ENCODE data around the gene P2RY14.

Gene P2RY14

GRCh38 chr3:151216641-151217607 lies 61.4 kb downstream of the P2RY14 start:
- peak; percentile 56 for DNase-seq (ENCODE audit: low read depth, low spot score)

GRCh38 chr3:151214459-151214858 lies 63.9 kb downstream of the P2RY14 start:
- DNase-seq (ENCODE audit: low read depth, low spot score): no peak

DNA sequence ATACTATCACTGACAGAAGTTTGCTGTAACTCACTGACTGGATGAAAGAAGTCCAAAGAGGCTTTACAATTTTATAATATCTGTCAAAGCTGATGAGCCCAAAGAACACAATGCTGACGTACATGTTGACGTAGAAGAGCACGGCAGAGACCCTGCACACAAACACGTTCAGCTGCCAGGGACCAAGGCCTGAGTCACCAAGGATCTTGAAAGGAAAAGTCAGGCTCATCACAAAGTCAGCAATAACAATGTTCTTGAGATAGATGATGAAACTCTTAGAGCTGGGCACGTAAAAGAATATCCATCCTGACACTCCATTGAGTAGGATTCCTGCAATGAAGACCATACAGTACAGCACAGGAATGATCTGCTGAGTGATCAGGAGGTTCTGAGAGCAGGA lies 64.5 kb downstream of the P2RY14 start:
- DNase-seq (ENCODE audit: low read depth, low spot score): peak; percentile 41

- DNase-seq (ENCODE audit: low read depth, low spot score): no peak
Measured at GRCh38 chr3:151213151-151213550, 65.2 kb downstream of the P2RY14 start.

DNA sequence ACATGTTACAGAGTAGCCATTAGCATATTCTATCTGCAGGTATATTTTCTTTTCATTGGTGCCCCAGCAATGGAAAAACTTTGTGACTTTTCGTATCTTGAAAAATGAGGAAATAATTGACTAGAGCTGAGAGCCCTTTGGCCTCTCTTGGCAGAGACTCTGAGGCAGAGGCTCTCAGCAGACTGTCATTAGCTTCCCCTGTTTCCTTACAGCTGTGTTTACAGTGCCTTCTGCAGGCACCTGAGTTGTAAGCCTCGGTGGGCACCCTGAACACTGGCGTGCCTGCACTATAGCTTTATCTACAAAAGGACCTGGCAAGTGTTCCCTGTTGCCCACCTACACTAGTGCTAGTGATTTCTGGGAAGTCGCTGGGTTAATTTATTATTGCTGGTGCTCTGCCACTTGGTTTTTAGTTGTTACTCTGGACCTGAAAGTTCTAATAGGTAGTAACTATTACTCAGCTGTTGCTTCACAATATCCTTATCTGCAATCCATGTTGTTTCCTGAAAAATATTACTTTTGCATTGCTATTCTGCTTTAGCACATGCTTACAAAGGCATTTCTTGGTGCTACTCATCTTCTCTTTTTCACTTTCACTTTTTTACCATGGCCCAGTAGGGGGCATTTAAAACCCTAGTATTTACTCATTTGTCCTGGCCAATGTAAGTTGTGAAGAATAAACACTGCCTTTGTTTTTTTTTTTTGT lies 67.5 kb downstream of the P2RY14 start:
- DNase-seq (ENCODE audit: low read depth, low spot score): no peak

DNA sequence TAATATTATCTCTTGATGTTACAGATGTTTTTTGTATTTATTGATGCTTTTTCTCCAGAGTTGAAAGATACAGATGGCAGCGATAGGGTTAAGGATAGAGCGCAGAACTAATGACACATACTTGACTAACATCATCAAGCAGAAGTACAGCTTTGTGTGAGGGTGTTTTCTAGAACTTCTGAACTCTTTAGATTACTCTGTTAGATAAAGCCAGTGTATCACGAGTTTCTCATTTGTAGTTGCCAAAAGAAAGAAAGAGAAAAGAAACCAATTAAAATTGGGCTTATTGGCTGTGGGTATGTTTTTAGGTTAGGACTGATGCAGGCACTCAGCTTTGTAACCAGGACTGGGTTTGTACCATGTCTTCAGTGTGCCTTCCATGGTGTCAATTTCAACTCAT lies 68.7 kb downstream of the P2RY14 start:
- DNase-seq (ENCODE audit: low read depth, low spot score): no peak

DNA sequence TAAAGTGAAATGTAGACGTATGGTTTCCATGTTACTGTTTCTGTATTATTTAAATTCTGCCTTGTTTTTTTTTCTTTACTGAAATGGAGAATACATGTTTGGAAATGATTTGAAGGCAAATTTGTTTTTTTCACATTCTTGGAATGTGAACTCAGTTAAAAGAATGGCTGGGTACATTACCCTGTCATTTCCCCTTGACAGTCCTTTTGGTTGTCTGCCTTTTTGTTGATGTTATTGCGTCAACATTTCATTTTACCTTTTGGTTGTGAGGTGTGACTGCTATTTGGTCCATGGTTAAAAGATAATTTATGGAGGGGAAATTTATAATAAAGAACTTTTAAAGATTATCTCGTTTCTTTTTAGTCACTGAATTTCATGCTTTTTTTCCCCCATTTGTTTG lies 72.1 kb downstream of the P2RY14 start:
- no peak for DNase-seq (ENCODE audit: low read depth, low spot score)

DNA sequence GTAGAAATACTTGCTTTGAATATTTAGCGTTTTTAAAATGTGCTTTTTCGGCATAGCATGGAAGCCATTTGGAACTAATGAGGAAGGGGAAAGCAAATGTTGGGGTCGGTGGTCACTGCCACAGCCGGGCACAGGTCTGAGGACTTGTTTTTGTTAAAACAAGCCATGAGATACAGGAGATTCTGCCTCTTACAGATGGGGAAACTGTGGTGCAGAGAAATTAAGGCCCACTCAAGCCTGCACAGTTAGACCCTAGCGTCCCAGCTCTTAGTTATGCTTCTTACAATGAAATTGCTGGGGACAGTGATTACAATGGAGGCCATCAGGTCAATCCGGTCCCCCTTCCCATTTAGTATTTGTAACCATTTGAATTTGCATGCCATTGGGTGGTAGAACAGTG lies 72.9 kb downstream of the P2RY14 start:
- DNase-seq (ENCODE audit: low read depth, low spot score): no peak

DNA sequence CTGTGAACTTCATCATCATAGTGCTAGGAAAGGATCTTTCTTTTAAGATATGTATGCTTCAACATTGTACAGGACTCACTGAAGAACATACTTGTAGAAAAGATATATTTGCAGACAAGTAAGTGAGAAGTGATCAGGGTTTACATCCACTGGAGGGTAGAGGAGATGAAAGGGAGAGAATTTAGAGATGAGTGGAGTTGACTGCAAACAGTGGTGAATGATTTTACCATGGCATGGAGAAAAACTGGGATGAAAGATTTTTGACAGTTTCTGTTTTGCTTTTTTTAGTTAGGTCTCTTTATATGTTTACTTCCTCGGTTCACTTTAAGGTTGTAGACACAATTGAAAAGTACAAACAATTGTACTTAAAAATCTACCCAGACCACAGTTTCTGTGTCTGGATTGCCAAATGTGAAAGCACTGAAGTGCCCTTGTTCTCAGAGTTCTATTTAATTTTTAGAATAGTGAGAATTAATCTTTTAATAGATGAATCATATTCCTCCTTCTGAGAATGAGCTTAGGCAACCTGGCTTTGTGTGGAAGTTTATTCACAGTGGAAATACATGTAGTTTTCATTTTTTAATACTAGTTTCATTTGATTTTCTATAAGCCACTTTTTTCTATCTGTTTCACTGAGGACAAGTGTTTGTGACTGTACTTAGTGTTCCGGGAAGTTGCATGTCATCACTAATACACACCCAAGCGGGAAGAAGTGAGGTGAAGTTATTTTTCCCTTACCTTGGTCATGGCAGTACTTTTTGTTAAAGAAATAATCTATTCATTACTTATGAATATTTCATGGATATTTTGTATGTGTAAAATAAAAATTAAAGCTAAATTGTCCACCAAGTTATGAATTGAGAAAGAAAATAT lies 73.6 kb downstream of the P2RY14 start:
- DNase-seq (ENCODE audit: low read depth, low spot score): no peak

DNA sequence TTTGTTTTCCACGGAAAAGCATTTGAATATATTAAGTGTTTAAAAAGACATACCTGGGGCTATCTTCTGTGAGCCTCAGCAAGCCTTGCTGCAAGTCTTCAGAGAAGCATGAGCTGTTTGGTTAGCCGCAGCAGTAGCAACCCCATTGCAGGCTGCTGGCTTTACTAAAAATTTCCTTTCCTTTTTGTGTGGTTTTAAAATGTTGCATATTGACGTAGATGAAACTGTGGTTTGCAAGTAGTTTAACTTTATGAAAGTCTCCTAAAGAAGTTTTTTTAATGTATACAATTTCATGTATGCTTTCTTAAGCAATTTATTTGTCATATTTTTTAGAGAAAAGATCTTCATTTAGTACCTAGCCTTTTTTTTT lies 75.3 kb downstream of the P2RY14 start, which contains the start of gene GPR171:
Gene GPR171, minus strand, starts transcription at position 166 of the 370 bp plus-strand sequence. CDS start 3,830 bp downstream, outside the sequence.
- DNase-seq (ENCODE audit: low read depth, low spot score): no peak

DNA sequence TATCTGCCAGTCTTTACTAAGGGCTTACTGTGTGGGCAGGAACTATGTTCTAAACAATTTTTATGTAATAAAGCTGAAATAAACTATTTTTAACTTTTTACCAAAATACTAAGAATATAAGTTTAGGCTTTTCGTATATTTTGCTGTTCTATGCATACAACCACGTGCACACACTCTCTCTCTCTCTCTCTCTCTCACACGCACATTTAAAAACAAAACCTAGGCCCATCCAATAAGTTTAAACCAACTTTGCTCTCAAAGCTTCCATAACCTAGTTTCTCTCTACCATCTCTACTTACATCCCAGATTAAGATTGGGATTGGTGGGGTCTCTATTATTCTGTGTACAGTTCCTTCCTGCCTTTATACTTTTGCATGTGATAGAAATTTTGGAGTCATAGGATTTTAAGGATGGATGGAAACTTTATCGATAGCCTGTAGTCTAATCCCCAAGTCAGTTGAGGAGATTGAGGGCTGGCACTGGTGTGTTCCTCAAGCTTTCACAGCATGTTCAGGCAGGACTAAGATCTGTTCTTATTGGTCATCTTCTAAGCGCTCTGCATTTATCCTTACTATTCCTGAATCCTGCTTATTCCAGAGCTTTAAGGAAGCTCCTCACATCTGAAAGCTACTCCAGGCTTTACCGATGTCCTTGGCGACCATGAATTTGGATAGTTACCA lies 77.2 kb downstream of the P2RY14 start:
- no peak for DNase-seq (ENCODE audit: low read depth, low spot score)

DNA sequence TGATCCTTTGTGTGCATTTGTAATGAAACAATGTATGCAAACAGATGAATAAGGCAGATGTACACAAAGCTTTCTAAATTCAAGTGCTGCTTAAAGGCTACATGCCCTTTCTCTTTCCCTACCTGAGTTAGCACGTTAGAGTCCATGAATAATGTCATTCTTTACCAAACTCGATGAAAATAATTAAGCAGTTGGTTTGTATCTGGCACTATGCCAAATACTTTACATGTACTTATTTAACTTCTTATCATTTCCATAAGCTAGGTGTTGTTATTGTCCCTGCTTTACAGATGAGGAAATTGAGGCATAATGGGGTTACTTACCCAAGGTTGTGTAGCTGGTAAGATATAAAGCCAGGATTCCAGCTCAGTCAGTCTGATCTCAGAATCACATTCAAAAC lies 77.8 kb downstream of the P2RY14 start:
- no peak for DNase-seq (ENCODE audit: low read depth, low spot score)

- DNase-seq (ENCODE audit: low read depth, low spot score): no peak
Measured at GRCh38 chr3:151199554-151200438, 78.5 kb downstream of the P2RY14 start.

DNA sequence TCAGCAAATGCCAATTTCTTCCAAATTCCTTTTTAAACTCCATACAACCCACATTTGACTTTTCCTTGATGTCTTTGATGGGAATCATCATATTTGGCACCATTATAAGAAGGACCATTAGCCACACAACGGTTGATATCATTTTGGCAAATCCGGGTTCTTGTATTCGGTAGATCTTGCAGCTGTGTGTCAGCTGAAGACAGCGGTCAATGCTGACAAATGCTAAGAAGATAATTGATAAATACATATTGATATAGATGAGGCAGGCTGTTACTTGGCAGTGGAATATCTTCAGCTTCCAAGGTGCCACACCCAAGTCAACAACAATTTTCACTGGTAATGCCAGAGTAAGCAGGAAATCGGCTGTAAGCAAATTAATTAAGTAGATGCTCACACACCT lies 79.5 kb downstream of the P2RY14 start:
- DNase-seq (ENCODE audit: low read depth, low spot score): no peak

DNA sequence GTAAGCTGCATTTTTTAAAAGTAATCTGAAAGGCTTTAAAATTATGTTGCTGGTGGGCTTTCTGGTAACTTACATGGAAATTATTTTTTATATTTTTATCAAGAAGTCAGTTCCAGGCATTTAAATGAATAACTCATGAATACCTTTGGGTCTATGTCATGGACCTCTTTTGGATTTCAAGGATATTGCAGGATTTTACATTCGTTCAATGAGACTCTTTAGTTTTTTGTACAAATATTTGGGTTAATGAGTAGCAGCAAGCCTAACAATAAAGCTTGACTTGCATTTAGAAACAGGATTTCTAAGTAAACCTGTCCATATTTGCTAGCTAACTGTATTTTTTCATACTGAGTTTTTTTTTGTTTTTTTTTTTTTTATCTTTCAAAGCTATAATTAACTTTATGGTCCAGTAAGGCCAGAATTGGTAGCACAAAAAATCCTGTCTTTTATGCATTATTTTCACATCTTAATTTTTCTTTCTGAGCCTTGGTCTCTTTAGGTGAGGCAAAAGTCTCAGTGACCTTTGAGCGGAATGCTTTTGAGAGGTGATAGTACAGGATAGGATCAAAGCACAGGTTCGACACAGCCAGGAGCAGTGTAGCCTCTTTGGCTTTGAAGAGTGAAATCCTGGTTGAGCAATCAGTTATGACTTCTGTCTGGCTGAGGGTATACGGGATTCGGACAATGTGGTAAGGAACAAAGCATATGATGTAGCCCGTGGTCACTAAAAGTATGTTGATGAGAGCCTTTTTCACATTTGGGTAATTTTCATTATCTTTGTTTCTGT lies 80.2 kb downstream of the P2RY14 start:
- peak; percentile 26 for DNase-seq (ENCODE audit: low read depth, low spot score)

DNA sequence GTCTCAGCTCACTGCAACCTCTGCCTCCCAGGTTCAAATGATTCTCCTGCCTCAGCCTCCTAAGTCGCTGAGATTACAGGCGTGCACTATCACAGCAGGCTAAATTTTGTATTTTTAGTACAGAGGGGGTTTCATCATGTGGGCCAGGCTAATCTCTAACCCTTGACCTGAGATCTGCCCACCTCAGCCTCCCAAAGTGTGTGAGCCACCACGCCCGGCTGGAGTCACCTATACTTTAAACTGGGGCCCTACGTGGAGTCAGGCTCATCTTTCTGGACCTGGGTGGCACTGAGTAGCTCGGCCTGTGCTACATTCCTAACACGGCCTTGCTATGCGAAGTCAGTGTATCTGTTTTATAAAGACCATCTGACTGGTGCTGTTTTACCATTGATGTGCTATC lies 81.1 kb downstream of the P2RY14 start:
- no peak for DNase-seq (ENCODE audit: low read depth, low spot score)

DNA sequence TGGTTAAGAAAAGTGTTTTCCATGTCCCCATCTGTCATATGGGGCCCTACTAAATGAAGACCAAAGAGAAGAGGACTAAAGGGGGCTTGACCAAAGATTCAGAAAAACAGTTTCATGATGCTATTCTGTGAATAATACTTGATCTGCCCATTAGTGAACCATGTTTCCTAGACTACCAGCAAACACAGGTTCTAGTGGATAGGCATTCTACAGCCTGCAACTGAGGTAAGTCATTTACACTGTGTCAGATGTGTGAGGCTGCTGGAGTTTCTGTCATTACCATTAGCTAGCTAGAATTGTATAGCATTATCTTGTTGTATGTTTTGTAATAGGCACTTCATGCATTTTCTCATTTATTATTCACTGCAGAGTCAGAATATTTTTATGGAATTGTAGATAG lies 81.9 kb downstream of the P2RY14 start:
- DNase-seq (ENCODE audit: low read depth, low spot score): no peak

- no peak for DNase-seq (ENCODE audit: low read depth, low spot score)
Measured at GRCh38 chr3:151195826-151196225, 82.5 kb downstream of the P2RY14 start.

DNA sequence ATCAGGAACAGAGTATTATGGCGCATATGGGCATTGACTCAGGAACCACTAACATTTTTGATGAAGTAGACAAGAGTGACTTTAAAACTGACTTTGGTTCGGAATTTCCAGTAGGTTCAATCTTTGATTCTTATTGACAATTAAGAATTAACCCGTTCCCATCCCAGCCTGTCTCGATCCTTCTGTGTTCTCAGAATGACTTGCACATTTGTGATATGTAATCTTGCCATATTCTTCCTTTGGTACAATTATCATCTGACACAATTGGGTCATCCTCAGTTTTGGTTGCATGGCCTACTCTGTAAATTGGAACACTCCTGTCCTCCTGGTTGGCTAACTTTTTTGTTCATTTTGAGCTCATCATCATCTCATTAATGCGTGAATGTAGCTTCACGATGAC lies 85.8 kb downstream of the P2RY14 start:
- no peak for DNase-seq (ENCODE audit: low read depth, low spot score)
